Muscle of leg (tissue), 11 donors: ENCODE data around the gene CDH18. TPM values are rescaled to one million over a fixed set of nuclear protein-coding genes. Genes with fewer than 3 reads are reported as not detected.

Source experiments
- DNase-seq: peaks from one replicate; pipeline ENCODE4 v3.0.0; 2013
- H3K27ac ChIP-seq: one replicate; pipeline ENCODE4 v1.5.1; 2013; ENCODE audit warnings: mild to moderate bottlenecking, low read length, control low read depth
- H3K27me3 ChIP-seq: one replicate; pipeline ENCODE4 v1.6.1; 2013; ENCODE audit warnings: low read length; ENCODE audit not compliant: control insufficient read depth, insufficient read depth
- H3K36me3 ChIP-seq: one replicate; pipeline ENCODE4 v1.6.1; 2013; ENCODE audit warnings: low read length; ENCODE audit not compliant: control insufficient read depth, insufficient read depth
- H3K4me1 ChIP-seq: one replicate; pipeline ENCODE4 v1.6.1; 2013; ENCODE audit warnings: low read length; ENCODE audit not compliant: control insufficient read depth, insufficient read depth
- H3K4me3 ChIP-seq: one replicate; pipeline ENCODE4 v1.5.1; 2013; ENCODE audit warnings: low read length, control low read depth
- H3K9me3 ChIP-seq: replicated peaks from 2 replicates; pipeline ENCODE4 v1.6.1; 2013; ENCODE audit warnings: low read depth, low read length; ENCODE audit not compliant: control insufficient read depth
- WGBS: methylation state at CpG from one replicate; pipeline ENCODE4 v1.1.5; 2013; ENCODE audit warnings: missing lambda C conversion rate; ENCODE audit not compliant: insufficient coverage; 5-methylcytosine and 5-hydroxymethylcytosine counted together
- polyA plus RNA-seq, 8 donors: library from polyadenylated mRNA; unstranded; fragments of 120-200 nt; gene quantifications; one replicate each; pipeline versions ENCODE4 v1.2.1 to v1.2.3, GENCODE V29; 2013; ENCODE audit warnings: inconsistent platforms in 1 of 8, low replicate concordance in 1 of 8; ENCODE audit not compliant: insufficient read length in 8 of 8, insufficient read depth in 1 of 8
- total RNA-seq: library from RNA; stranded (reverse); fragments of 120-200 nt; gene quantifications from one replicate; pipeline ENCODE4 v1.2.4, GENCODE V29; 2013

CDH18 gene
- total and polyA plus RNA-seq, 9 donors, result 7.6 to 20.2 (median 10.5) TPM

DNA sequence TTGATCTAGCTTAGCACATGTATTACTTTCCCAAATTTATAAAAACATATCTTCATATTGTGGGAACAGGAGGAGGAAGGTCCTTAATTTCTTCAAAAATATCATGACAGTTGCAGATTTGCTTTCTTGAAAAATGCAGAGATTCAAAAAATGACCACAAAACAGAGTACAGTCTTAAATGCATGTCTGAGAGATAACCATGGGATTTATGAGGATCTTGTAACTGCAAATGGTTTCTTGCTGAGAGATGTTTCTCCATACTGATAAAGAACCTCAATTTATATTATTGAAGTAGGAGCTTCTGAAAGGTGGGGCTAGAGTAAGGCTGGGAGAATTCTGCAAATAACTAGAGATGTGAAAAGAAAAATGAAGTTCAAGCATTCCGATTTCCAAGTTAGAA lies 83.2 kb downstream of the CDH18 start:
- no peaks in the 10 kb centered on the region for H3K36me3 ChIP-seq
- no peaks in the 10 kb centered on the region for H3K27me3 ChIP-seq
- H3K4me1 ChIP-seq, result no peaks in the 10 kb centered on the region
- no peak overlapping the region for H3K4me3 ChIP-seq
- H3K27ac ChIP-seq, result no peak overlapping the region
- DNase-seq, result no peak
- WGBS, result 60% methylated on average over 1 of the region's 1 CpG
- H3K9me3 ChIP-seq, result no peaks in the 10 kb centered on the region

DNA sequence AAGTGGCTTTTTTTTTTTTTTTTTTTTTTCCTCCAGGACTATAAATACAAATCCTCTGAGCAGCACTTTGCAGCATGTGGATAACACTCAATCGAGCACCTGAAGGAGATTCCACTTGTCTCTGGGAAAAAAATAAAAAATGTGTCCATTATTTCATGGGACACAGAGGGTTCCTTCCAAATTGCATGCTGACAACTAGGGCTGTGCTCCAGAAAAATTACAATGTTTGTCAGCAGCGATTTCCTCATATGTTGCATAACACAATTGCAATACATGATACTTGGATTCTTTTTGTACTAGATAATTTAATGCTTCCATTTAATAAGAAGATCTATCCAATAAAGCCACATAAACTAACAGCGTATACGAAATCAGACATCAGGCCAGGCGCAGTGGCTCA lies 84.4 kb downstream of the CDH18 start:
- Histone ChIP-seq H3K9me3 (no peaks in the 10 kb centered on the region), H3K27me3 (no peaks in the 10 kb centered on the region), H3K4me1 (no peaks in the 10 kb centered on the region), H3K27ac (no peak overlapping the region), H3K36me3 (no peaks in the 10 kb centered on the region), H3K4me3 (no peak overlapping the region)
- DNase-seq, result peak; percentile 15
- no CpG with 5 or more reads among the region's 5 CpGs for WGBS

DNA sequence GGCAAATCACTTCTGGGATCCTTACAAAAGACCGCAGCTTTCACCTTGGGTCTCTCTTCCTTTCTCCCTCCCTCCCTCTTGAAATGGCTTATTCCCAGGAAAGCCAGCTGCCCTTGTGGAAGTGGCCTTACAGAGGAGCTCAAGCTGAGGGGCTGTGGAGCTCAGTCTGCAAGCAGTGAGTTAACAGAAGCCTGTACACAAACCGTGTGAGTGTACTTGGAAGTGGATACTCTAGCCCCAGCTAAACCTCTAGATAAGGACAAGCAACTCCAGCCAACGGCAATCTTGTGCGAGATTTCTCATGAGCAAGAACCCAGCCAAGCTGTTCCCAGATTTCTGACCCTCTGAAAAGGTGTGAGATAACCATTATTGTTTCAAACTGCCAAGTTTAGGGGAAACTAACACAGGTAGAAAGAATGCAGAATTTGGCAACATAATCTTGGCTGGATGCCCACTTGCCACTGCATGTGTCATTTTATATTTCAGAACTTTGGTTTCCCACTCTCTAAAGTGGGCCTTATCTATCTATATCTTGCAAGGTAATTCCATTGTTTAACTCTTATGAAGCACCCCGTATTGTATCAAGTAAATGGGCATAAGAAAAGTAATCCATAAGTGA lies 85.6 kb downstream of the CDH18 start:
- no peak overlapping the region for H3K27ac ChIP-seq
- whole genome bisulfite sequencing, result 23% methylated on average over 3 of the region's 5 CpGs
- H3K27me3 ChIP-seq, result no peaks in the 10 kb centered on the region

DNA sequence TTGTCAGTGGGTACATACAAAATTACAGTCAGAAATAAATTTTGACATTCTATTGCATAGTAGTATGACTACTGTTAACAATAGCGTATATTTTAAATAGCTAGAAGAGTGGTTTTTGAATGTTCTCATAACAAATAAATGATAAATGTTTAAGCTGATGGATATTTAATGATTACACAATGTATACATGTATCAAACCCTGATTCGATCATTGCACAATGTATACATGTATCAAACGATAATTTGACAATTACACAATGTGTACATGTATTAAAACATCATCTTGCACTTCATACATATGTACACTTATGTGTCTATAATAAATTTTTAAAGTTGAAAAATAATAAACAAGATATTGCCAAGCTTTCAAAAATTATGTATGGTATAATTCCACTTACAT lies 87.7 kb downstream of the CDH18 start:
- no CpG with 5 or more reads among the region's 3 CpGs for WGBS
- no peaks in the 10 kb centered on the region for H3K27me3 ChIP-seq
- no peaks in the 10 kb centered on the region for H3K9me3 ChIP-seq
- H3K27ac ChIP-seq, result no peak overlapping the region
- H3K36me3 ChIP-seq, result no peaks in the 10 kb centered on the region
- no peak for DNase-seq
- no peaks in the 10 kb centered on the region for H3K4me1 ChIP-seq
- H3K4me3 ChIP-seq, result no peak overlapping the region

More for the DNA sequence above, 85.6 kb downstream of the CDH18 start:
- H3K9me3 ChIP-seq, result no peaks in the 10 kb centered on the region
- H3K4me3 ChIP-seq, result no peak overlapping the region
- H3K36me3 ChIP-seq, result no peaks in the 10 kb centered on the region
- no peaks in the 10 kb centered on the region for H3K4me1 ChIP-seq
- DNase-seq, result peak; percentile 4

DNA sequence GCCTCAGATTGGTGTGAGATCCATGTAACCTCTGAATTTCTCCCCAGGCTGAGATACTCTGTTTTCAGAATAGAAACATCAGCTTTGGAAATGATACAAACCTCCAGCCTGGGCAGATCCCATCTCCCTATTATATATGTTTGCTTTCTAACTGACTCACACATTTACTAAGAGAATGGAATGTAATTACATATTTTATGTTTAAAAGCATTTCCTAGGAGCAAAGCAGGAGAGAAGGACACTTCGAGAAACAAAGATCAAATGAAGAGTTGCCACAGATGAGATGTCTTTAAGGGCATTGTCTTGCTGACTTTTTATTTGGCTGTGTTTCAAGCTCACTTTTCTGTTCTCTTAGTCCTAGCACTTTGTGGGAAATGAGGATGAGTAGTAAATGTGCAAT lies 96.3 kb downstream of the CDH18 start:
- no peaks in the 10 kb centered on the region for H3K27me3 ChIP-seq
- DNase-seq, result peak; percentile 10
- H3K36me3 ChIP-seq, result no peaks in the 10 kb centered on the region
- H3K27ac ChIP-seq, result no peak overlapping the region
- H3K4me1 ChIP-seq, result no peaks in the 10 kb centered on the region
- H3K9me3 ChIP-seq, result no peaks in the 10 kb centered on the region
- H3K4me3 ChIP-seq, result no peak overlapping the region
- no CpG with 5 or more reads among the region's 1 CpG for WGBS

DNA sequence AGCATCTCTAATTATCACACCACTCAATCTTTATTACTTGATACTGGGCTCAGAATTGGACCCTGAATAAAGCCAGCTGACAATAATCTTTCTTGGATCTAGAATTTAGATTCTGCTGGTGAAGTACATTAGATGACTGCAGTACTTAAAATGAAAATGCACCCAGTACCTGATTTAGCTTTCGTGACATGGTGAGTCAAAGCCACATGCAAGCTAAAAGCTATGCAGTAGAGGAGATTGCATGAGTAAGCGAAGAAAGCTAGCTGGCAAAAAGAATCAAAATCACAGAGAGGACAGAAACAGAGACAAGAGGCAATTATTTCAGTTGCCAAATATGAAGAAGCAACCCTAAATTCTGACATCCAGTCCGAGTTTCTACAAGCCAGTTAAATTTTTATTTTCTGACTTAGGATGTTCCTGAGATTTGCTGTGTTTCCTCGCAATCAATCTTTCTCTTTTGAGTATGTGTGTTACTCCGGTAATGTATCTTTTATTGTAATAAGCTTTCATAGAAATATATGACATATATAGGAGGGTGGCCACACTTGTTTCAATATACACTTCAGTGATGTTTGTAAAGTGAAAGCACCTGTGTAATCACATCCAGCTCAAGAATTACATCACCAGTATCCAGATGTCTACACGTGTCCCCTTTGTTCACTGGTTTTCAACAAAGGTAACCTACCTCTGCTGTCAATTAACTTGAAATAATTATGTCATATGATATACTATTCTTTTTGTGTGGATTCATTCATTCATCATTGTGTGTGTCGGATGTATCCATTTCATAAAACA lies 101.7 kb downstream of the CDH18 start:
- WGBS, result 68% methylated on average over 2 of the region's 7 CpGs
- H3K9me3 ChIP-seq, result no peaks in the 10 kb centered on the region
- H3K4me3 ChIP-seq, result no peak overlapping the region
- no peaks in the 10 kb centered on the region for H3K4me1 ChIP-seq
- H3K36me3 ChIP-seq, result no peaks in the 10 kb centered on the region
- no peak overlapping the region for H3K27ac ChIP-seq
- H3K27me3 ChIP-seq, result no peaks in the 10 kb centered on the region
- DNase-seq, result no peak

DNA sequence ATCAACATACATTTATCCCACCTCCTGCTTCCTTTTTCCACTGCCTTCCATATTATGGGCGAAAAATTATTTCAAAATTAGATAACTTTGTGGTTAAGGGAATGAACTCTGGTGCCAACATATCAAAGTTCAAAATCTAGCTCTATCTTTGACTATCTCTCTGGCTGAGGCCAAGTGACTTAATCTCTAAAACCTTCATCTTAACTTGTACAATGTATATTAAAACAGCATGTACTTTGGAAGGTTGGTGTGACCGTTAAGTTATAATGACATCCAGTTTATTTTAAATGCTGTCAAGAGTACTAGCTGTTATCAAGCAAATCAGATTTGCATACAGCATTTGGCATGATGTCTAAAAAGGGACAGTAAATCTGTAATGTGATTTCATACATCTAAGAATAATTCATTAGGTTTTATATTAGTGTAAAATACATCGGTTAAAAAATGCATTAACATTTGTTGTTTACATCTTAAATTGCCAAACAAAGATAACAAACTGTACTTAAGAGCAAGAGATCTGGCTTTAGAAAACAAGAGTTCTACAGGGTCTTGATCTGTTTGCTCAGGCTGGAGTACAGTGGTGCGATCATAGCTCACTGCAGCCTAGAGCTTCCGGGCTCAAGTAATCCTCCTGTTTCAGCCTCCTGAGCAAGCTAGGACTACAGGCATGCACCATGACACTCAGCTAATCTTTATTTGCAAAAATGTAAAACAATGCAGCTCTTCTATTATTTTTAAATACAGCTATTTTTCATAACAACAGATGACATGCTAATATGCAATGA lies 102.8 kb downstream of the CDH18 start:
- no peaks in the 10 kb centered on the region for H3K36me3 ChIP-seq
- H3K27ac ChIP-seq, result no peak overlapping the region
- no peaks in the 10 kb centered on the region for H3K4me1 ChIP-seq
- no peaks in the 10 kb centered on the region for H3K9me3 ChIP-seq
- no peaks in the 10 kb centered on the region for H3K27me3 ChIP-seq
- H3K4me3 ChIP-seq, result no peak overlapping the region
- no peak for DNase-seq
- WGBS, result 86% methylated on average over 2 of the region's 5 CpGs

DNA sequence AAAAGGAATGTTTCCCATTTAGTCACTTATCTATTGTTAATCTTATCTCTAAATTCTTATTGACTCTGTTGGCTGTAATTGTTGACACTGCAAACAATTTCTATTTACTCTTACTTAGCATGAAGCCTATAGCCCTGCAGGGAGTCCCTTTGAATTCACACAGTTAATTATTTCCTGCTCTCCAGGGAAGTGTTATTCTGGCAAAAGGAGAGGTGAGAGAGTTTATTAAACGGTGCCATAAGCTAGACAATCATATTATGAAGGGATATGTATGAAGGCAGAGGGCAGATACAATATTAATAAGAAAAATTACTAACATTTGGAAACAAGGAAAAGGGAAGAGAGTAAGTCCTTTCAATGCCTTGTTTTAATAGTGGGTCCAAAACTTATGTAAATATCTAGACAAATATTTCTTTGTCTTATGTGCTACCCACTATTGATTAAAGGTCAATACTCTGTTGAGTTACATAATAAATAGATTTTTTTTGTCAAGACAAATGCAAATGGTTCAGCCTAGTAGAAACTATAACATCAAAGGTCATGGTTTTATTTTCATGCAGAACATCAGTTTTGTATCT lies 107.1 kb downstream of the CDH18 start:
- no peak overlapping the region for H3K27ac ChIP-seq
- no CpG with 5 or more reads among the region's 1 CpG for WGBS
- no peaks in the 10 kb centered on the region for H3K9me3 ChIP-seq
- DNase-seq, result no peak
- no peaks in the 10 kb centered on the region for H3K4me1 ChIP-seq
- H3K27me3 ChIP-seq, result no peaks in the 10 kb centered on the region
- H3K4me3 ChIP-seq, result no peak overlapping the region
- H3K36me3 ChIP-seq, result no peaks in the 10 kb centered on the region

DNA sequence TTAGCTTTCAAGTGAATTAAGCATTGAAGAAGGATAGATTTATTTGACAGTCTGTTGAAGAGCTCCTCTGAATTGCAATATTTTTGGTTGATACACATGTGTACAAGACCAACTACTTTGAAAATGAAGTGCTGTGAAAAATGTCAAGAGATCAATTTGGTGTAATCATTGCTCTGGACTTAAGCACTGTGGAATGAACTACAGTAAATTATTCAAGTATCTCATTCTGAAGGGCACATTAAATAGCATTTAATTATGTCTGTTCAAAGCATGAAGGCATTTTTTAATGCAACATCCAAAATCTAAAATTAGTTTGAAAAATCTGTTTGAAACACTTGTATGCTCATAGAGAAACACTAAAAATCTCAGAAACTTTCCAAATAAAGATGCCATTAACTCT lies 107.5 kb downstream of the CDH18 start:
- Histone ChIP-seq H3K27me3 (no peaks in the 10 kb centered on the region), H3K27ac (no peak overlapping the region), H3K4me3 (no peak overlapping the region), H3K36me3 (no peaks in the 10 kb centered on the region), H3K9me3 (no peaks in the 10 kb centered on the region), H3K4me1 (no peaks in the 10 kb centered on the region)
- DNase-seq, result no peak

DNA sequence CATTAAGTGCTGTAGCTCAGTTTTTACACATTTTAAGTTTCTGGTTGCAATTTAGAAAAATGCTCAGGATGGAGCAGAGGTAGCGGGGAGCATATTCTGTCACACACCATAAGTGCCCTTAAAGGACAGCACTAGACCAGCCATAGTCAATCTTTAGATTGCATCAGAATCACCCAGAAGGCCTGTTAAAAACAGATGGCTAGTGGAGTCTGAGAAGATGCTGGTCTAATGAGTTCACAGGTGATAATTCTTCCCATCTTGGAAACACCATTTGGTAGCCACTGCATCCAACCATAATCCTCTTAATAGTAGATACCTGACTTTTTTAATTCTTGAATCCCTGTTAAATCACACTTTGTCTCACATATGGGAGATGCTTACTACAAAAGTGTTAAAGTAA lies 113.2 kb downstream of the CDH18 start:
- Histone ChIP-seq H3K27ac (no peak overlapping the region), H3K27me3 (no peaks in the 10 kb centered on the region), H3K9me3 (peaks cover 2% of the 10 kb centered on the region), H3K36me3 (no peaks in the 10 kb centered on the region), H3K4me1 (no peaks in the 10 kb centered on the region), H3K4me3 (no peak overlapping the region)
- WGBS, result no CpG with 5 or more reads among the region's 1 CpG
- DNase-seq, result no peak
